GM12801 (cell line): ENCODE results near the gene ARHGEF2.

Experiments
- TF ChIP-seq, protein P1 (sequence below): IDR thresholded peaks from one replicate; pipeline ENCODE4 v1.5.1; 2011; ENCODE audit warnings: control low read depth; ENCODE audit not compliant: insufficient read length; ENCODE audit errors: extremely low read depth

The ARHGEF2 gene

DNA sequence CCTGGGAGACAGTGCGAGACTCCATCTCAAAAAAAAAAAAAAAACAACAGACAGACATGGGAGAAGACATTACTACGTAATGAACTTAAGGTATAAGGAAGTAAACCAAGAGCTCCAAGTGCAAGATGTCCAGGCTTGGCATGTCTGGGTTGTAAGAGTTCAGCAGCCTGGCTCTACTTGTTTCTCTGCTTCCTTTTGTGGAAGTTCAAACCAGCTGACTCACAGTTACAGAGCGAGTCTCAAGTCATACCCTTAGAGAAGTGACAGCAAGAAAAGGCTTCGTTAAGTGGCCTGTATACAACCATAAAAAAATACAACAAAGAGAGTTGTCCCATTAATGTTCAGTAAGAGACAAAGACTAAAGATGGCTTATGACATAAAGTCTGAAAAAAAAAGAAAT, 68.5 kb downstream of the ARHGEF2 start:
- TF ChIP-seq, protein P1, sequence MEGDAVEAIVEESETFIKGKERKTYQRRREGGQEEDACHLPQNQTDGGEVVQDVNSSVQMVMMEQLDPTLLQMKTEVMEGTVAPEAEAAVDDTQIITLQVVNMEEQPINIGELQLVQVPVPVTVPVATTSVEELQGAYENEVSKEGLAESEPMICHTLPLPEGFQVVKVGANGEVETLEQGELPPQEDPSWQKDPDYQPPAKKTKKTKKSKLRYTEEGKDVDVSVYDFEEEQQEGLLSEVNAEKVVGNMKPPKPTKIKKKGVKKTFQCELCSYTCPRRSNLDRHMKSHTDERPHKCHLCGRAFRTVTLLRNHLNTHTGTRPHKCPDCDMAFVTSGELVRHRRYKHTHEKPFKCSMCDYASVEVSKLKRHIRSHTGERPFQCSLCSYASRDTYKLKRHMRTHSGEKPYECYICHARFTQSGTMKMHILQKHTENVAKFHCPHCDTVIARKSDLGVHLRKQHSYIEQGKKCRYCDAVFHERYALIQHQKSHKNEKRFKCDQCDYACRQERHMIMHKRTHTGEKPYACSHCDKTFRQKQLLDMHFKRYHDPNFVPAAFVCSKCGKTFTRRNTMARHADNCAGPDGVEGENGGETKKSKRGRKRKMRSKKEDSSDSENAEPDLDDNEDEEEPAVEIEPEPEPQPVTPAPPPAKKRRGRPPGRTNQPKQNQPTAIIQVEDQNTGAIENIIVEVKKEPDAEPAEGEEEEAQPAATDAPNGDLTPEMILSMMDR = no peak

DNA sequence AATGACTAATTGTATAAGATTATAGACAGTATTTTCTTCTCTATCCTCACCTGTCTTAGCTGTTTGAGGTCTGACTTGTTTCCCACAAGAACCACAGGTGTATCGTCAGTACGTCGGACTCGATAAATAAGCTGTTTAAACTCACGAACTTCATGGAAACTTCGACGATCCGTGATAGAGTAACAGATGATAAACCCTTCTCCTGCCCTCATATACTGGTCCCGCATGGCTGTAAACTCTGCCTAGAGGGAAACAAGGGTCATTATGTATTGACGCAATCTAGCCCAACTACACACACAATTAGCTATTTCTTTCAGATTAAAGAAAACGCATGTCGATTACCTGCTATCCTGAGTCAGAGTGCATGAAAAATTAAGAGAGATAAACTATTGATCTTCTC, 74.1 kb downstream of the ARHGEF2 start:
- TF ChIP-seq, protein P1 = no peak

DNA sequence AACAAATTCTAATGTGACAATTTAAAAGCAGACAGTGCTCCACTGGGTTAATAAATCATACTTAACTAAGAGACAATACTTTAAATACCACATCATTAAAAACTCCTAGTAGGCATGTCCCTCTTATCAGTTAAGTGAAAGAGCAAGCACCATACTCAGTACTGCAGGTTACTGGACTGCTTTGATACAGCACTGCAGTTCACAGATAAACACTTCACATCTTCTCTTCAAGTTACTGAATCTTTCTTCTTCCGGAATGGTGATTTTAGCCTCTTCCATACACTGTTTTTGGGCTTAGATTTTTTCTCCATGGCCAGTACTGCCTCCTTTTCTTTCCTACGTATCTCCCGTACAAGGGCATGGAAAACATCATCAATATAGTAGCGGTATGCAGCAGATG, 78.2 kb downstream of the ARHGEF2 start:
- TF ChIP-seq, protein P1 = no peak

DNA sequence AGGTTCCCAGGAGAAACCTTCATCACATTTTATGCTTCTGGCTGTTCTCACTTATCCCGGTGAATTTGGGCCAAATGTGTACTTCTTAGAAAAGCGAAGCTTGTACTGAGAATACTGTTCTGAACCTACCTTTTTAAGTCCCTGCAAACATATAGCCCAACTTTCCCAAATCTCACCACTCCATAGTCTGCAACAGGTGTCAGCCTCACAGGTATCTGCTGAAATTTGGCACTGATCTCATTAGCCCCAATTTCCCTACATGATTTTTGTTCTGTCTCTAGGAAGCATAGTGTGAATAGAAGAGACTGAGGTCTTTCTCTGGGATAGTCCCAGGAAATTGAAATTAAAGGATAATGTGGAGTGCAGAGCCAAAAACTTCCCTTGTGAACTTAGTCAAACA, 78.7 kb downstream of the ARHGEF2 start:
- TF ChIP-seq, protein P1 = no peak

DNA sequence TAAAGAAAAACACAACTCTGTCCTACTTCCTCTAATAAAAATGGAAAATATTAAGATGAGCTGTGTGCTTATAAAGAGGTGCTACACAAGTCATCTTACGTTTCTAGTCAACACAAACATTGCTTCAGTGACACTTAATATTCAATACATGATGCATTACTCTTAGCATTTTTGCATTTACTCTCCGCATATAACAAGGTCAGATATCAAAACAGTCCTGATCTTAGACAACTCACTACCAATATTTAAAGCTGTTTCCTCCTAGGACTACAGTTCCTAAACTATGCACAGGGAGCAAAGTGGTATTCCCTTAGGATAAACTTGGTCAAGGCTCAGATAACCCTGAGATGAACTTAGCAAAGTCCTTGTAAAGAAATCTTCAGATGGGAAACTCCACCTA, 79.5 kb downstream of the ARHGEF2 start:
- TF ChIP-seq, protein P1 = no peak

DNA sequence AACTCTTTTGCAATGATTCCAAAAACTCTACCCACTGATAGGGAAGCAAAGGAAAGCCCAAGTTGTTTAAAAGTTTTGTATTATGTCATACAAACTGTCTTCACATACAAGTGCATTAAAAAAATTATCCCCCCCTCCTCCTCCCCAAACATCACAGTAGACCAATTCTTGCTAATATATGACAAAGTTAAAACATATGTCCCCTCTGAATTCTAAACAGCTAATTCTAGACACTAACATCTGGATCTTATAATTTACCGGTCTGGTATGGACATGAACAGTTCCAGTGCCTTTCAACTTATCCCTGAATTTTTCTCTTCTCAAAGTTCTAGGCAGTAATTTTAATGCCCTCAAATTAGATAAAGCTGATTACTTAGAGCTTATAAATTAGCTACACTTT, 80.6 kb downstream of the ARHGEF2 start:
- TF ChIP-seq, protein P1 = no peak
